GM12874 (cell line): ENCODE results near the gene KMT2D.

Source experiments
- CTCF ChIP-seq: IDR thresholded peaks from 2 replicates; pipeline ENCODE4 v1.5.1; 2011; ENCODE audit warnings: low read depth, mild to moderate bottlenecking, control low read depth, low read length, moderate library complexity; ENCODE audit not compliant: insufficient read depth

KMT2D gene

GRCh38 chr12:49086116-49086515 lies 25.5 kb upstream of the KMT2D start:
- TF ChIP-seq CTCF: no peak

- TF ChIP-seq CTCF: no peak
Observed at GRCh38 chr12:49084438-49084837, 23.8 kb upstream of the KMT2D start.

- no peak for TF ChIP-seq CTCF
Observed at GRCh38 chr12:49079793-49080192, 19.2 kb upstream of the KMT2D start.

- no peak for TF ChIP-seq CTCF
Observed at GRCh38 chr12:49070971-49071370, 10.4 kb upstream of the KMT2D start.

- 0 out of 2 replicates have a peak, but pooled peaks have one; percentile 42 for TF ChIP-seq CTCF
Observed at GRCh38 chr12:49069507-49070346, 9.1 kb upstream of the KMT2D start, which contains the start of gene RHEBL1. TSS of gene RHEBL1 (minus strand) at chr12:49069979. CDS start at chr12:49069785, 194 bp downstream.

- TF ChIP-seq CTCF: no peak
Observed at GRCh38 chr12:49068879-49069506, 8.4 kb upstream of the KMT2D start.

- TF ChIP-seq CTCF: no peak
Observed at GRCh38 chr12:49066120-49066519, 5.5 kb upstream of the KMT2D start.
